Lung (tissue), 12 donors: ENCODE data around the gene SNRPD3. TPM values are rescaled to one million over a fixed set of nuclear protein-coding genes. Genes with fewer than 3 reads are reported as not detected.

Experiments
- ATAC-seq: fragments of 200-7000 bp; cut with Tn5 transposase; one replicate; pipeline ENCODE4 v1.9.1; 2020; ENCODE audit warnings: moderate number of reproducible peaks; ENCODE audit not compliant: insufficient read depth, low FRiP score
- DNase-seq, 3 donors: peaks; one replicate each; pipeline ENCODE4 v3.0.0-alpha.2; 2013 to 2017
- H3K27ac ChIP-seq, 2 donors: one replicate each; pipeline ENCODE4 v1.5.1; 2013; ENCODE audit warnings: mild to moderate bottlenecking in 2 of 2, moderate library complexity in 2 of 2, control low read depth in 1 of 2, inconsistent platforms in 1 of 2, low read depth in 1 of 2, low read length in 1 of 2
- H3K27me3 ChIP-seq, 3 donors: one replicate each; pipeline ENCODE4 v1.5.1; 2013; ENCODE audit warnings: low read length in 2 of 3; ENCODE audit not compliant: control insufficient read depth in 3 of 3, insufficient read depth in 3 of 3
- H3K36me3 ChIP-seq, 4 donors: one replicate each; pipeline ENCODE4 v1.5.1; 2013; ENCODE audit warnings: low read length in 4 of 4, mild to moderate bottlenecking in 1 of 4, moderate library complexity in 1 of 4; ENCODE audit not compliant: control insufficient read depth in 4 of 4, insufficient read depth in 4 of 4
- H3K4me1 ChIP-seq, 5 donors: one replicate each; pipeline ENCODE4 v1.5.1; 2013; ENCODE audit warnings: low read length in 5 of 5, mild to moderate bottlenecking in 2 of 5, moderate library complexity in 1 of 5; ENCODE audit not compliant: control insufficient read depth in 5 of 5, insufficient read depth in 5 of 5
- H3K4me3 ChIP-seq: one replicate; pipeline ENCODE4 v1.5.1; 2013; ENCODE audit warnings: mild to moderate bottlenecking, control low read depth, moderate library complexity
- H3K9ac ChIP-seq, 2 donors: one replicate each; pipeline ENCODE4 v1.5.1; 2013; ENCODE audit warnings: low read length in 2 of 2, control low read depth in 1 of 2; ENCODE audit not compliant: insufficient read depth in 1 of 2
- H3K9me3 ChIP-seq, 4 donors: one replicate each; pipeline ENCODE4 v1.5.1; 2013; ENCODE audit warnings: low read length in 3 of 4, mild to moderate bottlenecking in 1 of 4, moderate library complexity in 1 of 4; ENCODE audit not compliant: control insufficient read depth in 4 of 4, insufficient read depth in 3 of 4
- CTCF ChIP-seq: IDR thresholded peaks from 2 replicates; pipeline ENCODE4 v1.5.1; 2012; ENCODE audit warnings: mild to moderate bottlenecking; ENCODE audit errors: control extremely low read depth, extremely low read depth
- WGBS, 2 donors: extraction: QIAGEN DNeasy Blood & Tissue Kit; methylation state at CpG; one replicate each; pipeline ENCODE4 v1.1.7; 2013; 5-methylcytosine and 5-hydroxymethylcytosine counted together
- polyA plus RNA-seq, 2 donors: library from polyadenylated mRNA; stranded (reverse); fragments of 200-250 nt; gene quantifications; one replicate each; pipeline ENCODE4 v1.2.1, GENCODE V29; 2013
- total RNA-seq, 2 donors: library from RNA; depleted of rRNA in 1 of 2; stranded (reverse); fragments of >200 nt in 1 of 2; gene quantifications; one replicate each; pipeline ENCODE4 v1.2.1, GENCODE V29; 2014 to 2021
- donor health status: control.
- donor health status: control.
- donor health status: Bipolar disorder and iron deficiency.
- donor health status: healthy.
- donor health status: DM: yes; HTN: yes; CAD: no.

SNRPD3 gene
- total and polyA plus RNA-seq, 4 donors: 76.3 to 193 (median 111) TPM

- Histone ChIP-seq H3K27me3 (no peaks in the 10 kb centered on the region), H3K9me3 (no peaks in the 10 kb centered on the region), H3K9ac (no peak overlapping the region), H3K36me3 (peaks cover 3 to 16% (median 8%) of the 10 kb centered on the region in 4 donors), H3K4me3 (no peak overlapping the region), H3K27ac (peak overlapping the region in 1 of 2 donors; percentile 37), H3K4me1 (peaks cover 0 to 6% (median 5%) of the 10 kb centered on the region in 5 donors)
- WGBS, 2 donors: 73 to 87% methylated on average over 8 of the region's 8 CpGs
- DNase-seq (no peak), ATAC-seq (no peak)
- TF ChIP-seq CTCF: no peak
These were observed 22.8 kb downstream of the SNRPD3 start for GRCh38 chr22:24578355-24579257.

GRCh38 chr22:24579258-24579601, 23.4 kb downstream of the SNRPD3 start:
- H3K4me3 ChIP-seq: no peak overlapping the region
- TF ChIP-seq CTCF: no peak
- ATAC-seq (no peak), DNase-seq (no peak)
- H3K27ac ChIP-seq: no peak overlapping the region
- H3K4me1 ChIP-seq: peaks cover 0 to 10% (median 6%) of the 10 kb centered on the region in 5 donors
- no peaks in the 10 kb centered on the region for H3K27me3 ChIP-seq
- 45 to 78% methylated on average over 1 of the region's 1 CpG for WGBS, 2 donors
- H3K9ac ChIP-seq: no peak overlapping the region
- no peaks in the 10 kb centered on the region for H3K9me3 ChIP-seq
- H3K36me3 ChIP-seq: peaks cover 0 to 11% (median 4%) of the 10 kb centered on the region in 4 donors

- ATAC-seq (no peak), DNase-seq (no peak)
- TF ChIP-seq CTCF: no peak
- no peak overlapping the region for H3K27ac ChIP-seq
- WGBS, 2 donors: 95 to 97% methylated on average over 2 of the region's 2 CpGs
- H3K9me3 ChIP-seq: no peaks in the 10 kb centered on the region
- no peaks in the 10 kb centered on the region for H3K27me3 ChIP-seq
- peaks cover 0 to 16% (median 6%) of the 10 kb centered on the region in 5 donors for H3K4me1 ChIP-seq
- no peak overlapping the region for H3K9ac ChIP-seq
- no peak overlapping the region for H3K4me3 ChIP-seq
- peaks cover 0 to 7% (median 3%) of the 10 kb centered on the region in 4 donors for H3K36me3 ChIP-seq
These were observed 24.5 kb downstream of the SNRPD3 start for GRCh38 chr22:24580276-24580675.
